ENCODE data around the gene CORO1A.

The CORO1A gene

GRCh38 chr16:30149250-30149930, 34.0 kb upstream of the CORO1A start:
- TF ChIP-seq MYC (IDR thresholded peaks at IDR 0.05; ENCODE audit: low read depth, low read length) (no peak), MAX (IDR thresholded peaks at IDR 0.05; ENCODE audit: low read depth, low read length) (no peak), CTCF (IDR thresholded peaks at IDR 0.05; ENCODE audit: low read depth, low read length) (no peak), POLR2A (IDR thresholded peaks at IDR 0.05; ENCODE audit: extremely low read depth, insufficient read length) (no peak)
- DNase-seq (ENCODE audit: low read depth): no peak
- H3K4me3 ChIP-seq (ENCODE audit: low read depth, low read length): no peak overlapping the region

GRCh38 chr16:30151091-30151490, 32.3 kb upstream of the CORO1A start:
- no peak for DNase-seq (ENCODE audit: low read depth)
- TF ChIP-seq CTCF (IDR thresholded peaks at IDR 0.05; ENCODE audit: low read depth, low read length): no peak
- no peak for TF ChIP-seq MYC (IDR thresholded peaks at IDR 0.05; ENCODE audit: low read depth, low read length)
- TF ChIP-seq POLR2A (IDR thresholded peaks at IDR 0.05; ENCODE audit: extremely low read depth, insufficient read length): no peak
- no peak for TF ChIP-seq MAX (IDR thresholded peaks at IDR 0.05; ENCODE audit: low read depth, low read length)
- no peak overlapping the region for H3K4me3 ChIP-seq (ENCODE audit: low read depth, low read length)

GRCh38 chr16:30152517-30152916, 30.9 kb upstream of the CORO1A start:
- H3K4me3 ChIP-seq (ENCODE audit: low read depth, low read length): no peak overlapping the region
- no peak for TF ChIP-seq CTCF (IDR thresholded peaks at IDR 0.05; ENCODE audit: low read depth, low read length)
- DNase-seq (ENCODE audit: low read depth): no peak

- H3K4me3 ChIP-seq (ENCODE audit: low read depth, low read length): no peak overlapping the region
- no peak for DNase-seq (ENCODE audit: low read depth)
- TF ChIP-seq POLR2A (IDR thresholded peaks at IDR 0.05; ENCODE audit: extremely low read depth, insufficient read length): no peak
- no peak for TF ChIP-seq CTCF (IDR thresholded peaks at IDR 0.05; ENCODE audit: low read depth, low read length)
- TF ChIP-seq MYC (IDR thresholded peaks at IDR 0.05; ENCODE audit: low read depth, low read length): no peak
- no peak for TF ChIP-seq MAX (IDR thresholded peaks at IDR 0.05; ENCODE audit: low read depth, low read length)
Observed at GRCh38 chr16:30155188-30155587, 28.2 kb upstream of the CORO1A start.

- no peak for DNase-seq (ENCODE audit: low read depth)
- TF ChIP-seq CTCF (IDR thresholded peaks at IDR 0.05; ENCODE audit: low read depth, low read length): no peak
- no peak for TF ChIP-seq POLR2A (IDR thresholded peaks at IDR 0.05; ENCODE audit: extremely low read depth, insufficient read length)
- no peak for TF ChIP-seq MYC (IDR thresholded peaks at IDR 0.05; ENCODE audit: low read depth, low read length)
- TF ChIP-seq MAX (IDR thresholded peaks at IDR 0.05; ENCODE audit: low read depth, low read length): no peak
- H3K4me3 ChIP-seq (ENCODE audit: low read depth, low read length): no peak overlapping the region
Observed at GRCh38 chr16:30157214-30157613, 26.2 kb upstream of the CORO1A start.

GRCh38 chr16:30163538-30163937, 19.9 kb upstream of the CORO1A start:
- H3K4me3 ChIP-seq (ENCODE audit: low read depth, low read length): no peak overlapping the region
- no peak for DNase-seq (ENCODE audit: low read depth)
- no peak for TF ChIP-seq MYC (IDR thresholded peaks at IDR 0.05; ENCODE audit: low read depth, low read length)

Data from NB4 (cell line).